Ovary (tissue), 9 donors: Measurements from ENCODE around the gene KRTAP6-2. TPM values are rescaled to one million over a fixed set of nuclear protein-coding genes. Genes with fewer than 3 reads are reported as not detected.

Source experiments
- DNase-seq, 5 donors: peaks; one replicate each; pipeline ENCODE4 v3.0.0-alpha.2; 2019 to 2020
- H3K27ac ChIP-seq, 2 donors: fragments of 200-600 bp; one replicate each; pipeline versions ENCODE4 v1.5.1 to v1.8.0; 2019 to 2022
- H3K27me3 ChIP-seq: fragments of 200-600 bp; one replicate; pipeline ENCODE4 v1.8.0; 2022
- H3K36me3 ChIP-seq: fragments of 200-600 bp; sonication (generic); one replicate; pipeline ENCODE4 v1.5.1; 2019
- H3K4me1 ChIP-seq: one replicate; pipeline ENCODE4 v1.8.1; 2013; ENCODE audit warnings: mild to moderate bottlenecking, moderate library complexity; ENCODE audit not compliant: insufficient read depth
- H3K4me3 ChIP-seq: fragments of 200-600 bp; sonication (generic); one replicate; pipeline ENCODE4 v1.5.1; 2017
- H3K9me3 ChIP-seq, 2 donors: fragments of 200-600 bp in 1 of 2; sonication (generic) in 1 of 2; one replicate each; pipeline versions ENCODE4 v1.5.1 to v1.8.1; 2013 to 2019; ENCODE audit warnings: mild to moderate bottlenecking in 1 of 2, moderate library complexity in 1 of 2
- EP300 ChIP-seq: sonication (generic); formaldehyde crosslinking; IDR thresholded peaks from one replicate; pipeline ENCODE4 v1.6.1; 2017; ENCODE audit warnings: antibody characterized with exemption
- POLR2A ChIP-seq: fragments of 450-650 bp; IDR thresholded peaks from one replicate; pipeline ENCODE4 v1.6.1; 2017; ENCODE audit warnings: antibody characterized with exemption, mild to moderate bottlenecking, moderate library complexity
- WGBS, 3 donors: extraction: QIAGEN DNeasy Blood & Tissue Kit in 1 of 3; methylation state at CpG; one replicate each; pipeline versions ENCODE4 v1.1.5 to v1.1.7; 2013 to 2017; 5-methylcytosine and 5-hydroxymethylcytosine counted together
- intact Hi-C, 4 donors: fragments of 100-400 bp; cut with DNase I; formaldehyde crosslinking; loops; one replicate each; pipeline versions ENCODE4 v1.11.0 to v1.15.1; 2022 to 2023
- polyA plus RNA-seq, 2 donors: library from polyadenylated mRNA; stranded (reverse); fragments of 200-250 nt in 1 of 2; fragments of 350-450 nt in 1 of 2; fragmentation: Illumina TruSeq in 1 of 2; extraction: RNeasy Lipid Tissue Mini Kit (QIAGEN cat#74804) in 1 of 2; gene quantifications; one replicate each; pipeline ENCODE4 v1.2.3, GENCODE V29; 2013 to 2014
- total RNA-seq, 7 donors: library from RNA; depleted of rRNA in 2 of 7; stranded (reverse); fragments of >200 nt in 2 of 7; fragmentation: NEBNext Ultra II Directional in 3 of 7; extraction: Animal tissue kit (Norgen Biotek cat#: 25700) in 3 of 7; gene quantifications; one replicate each; pipeline versions ENCODE4 v1.1.0 to v1.2.4, GENCODE V29; 2016 to 2023
- TF ChIP-seq, protein P1 (sequence below), 3 donors: fragments of 450-650 bp in 2 of 3; fragments of 200-600 bp in 1 of 3; IDR thresholded peaks; one replicate each; pipeline versions ENCODE4 v1.5.1 to v1.8.0; 2016 to 2022; ENCODE audit warnings: antibody characterized with exemption in 3 of 3, mild to moderate bottlenecking in 1 of 3
- donor health status: DM: no; HTN: no; CAD: no; lungs with moderate emphysema.
- donor health status: DM: no; HTN: no; CAD: no.
- donor health status: Bipolar disorder and iron deficiency.
- donor health status: DM: yes; HTN: yes; CAD: no.
- donor health status: DM: no; HTN: no; CAD: no.
- donor health status: DM: yes; HTN: yes; CAD: no.

KRTAP6-2 gene
- total and polyA plus RNA-seq, 9 donors, result not detected

DNA sequence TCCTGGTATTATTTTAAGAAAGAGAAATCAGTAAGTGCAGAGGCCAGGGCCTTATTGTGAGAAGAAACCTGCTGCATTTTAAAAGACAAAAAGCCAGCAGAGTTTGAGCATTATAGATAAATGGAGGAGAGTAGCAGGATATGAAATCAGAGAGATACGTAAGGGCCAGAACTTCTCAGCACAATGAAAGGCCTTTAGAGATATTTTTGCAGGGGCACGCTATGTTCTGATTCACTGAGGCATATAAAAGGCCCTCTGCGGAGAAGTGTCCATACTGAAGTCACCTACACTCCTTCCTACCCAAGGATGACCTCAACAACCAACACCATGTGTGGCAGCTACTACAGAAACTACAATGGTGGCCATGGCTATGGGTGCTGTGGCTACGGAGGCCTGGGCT is 6.6 kb downstream of the KRTAP6-2 start, which contains the start of gene KRTAP6-3:
Gene KRTAP6-3, plus strand, starts transcription at position 301 of the 400 bp plus-strand sequence. Its CDS starts 6 bp downstream, at position 307.
- TF ChIP-seq EP300, result no peak
- TF ChIP-seq, protein P1, sequence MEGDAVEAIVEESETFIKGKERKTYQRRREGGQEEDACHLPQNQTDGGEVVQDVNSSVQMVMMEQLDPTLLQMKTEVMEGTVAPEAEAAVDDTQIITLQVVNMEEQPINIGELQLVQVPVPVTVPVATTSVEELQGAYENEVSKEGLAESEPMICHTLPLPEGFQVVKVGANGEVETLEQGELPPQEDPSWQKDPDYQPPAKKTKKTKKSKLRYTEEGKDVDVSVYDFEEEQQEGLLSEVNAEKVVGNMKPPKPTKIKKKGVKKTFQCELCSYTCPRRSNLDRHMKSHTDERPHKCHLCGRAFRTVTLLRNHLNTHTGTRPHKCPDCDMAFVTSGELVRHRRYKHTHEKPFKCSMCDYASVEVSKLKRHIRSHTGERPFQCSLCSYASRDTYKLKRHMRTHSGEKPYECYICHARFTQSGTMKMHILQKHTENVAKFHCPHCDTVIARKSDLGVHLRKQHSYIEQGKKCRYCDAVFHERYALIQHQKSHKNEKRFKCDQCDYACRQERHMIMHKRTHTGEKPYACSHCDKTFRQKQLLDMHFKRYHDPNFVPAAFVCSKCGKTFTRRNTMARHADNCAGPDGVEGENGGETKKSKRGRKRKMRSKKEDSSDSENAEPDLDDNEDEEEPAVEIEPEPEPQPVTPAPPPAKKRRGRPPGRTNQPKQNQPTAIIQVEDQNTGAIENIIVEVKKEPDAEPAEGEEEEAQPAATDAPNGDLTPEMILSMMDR (IDR thresholded peaks at IDR 0.05), result no peak
- TF ChIP-seq POLR2A, result no peak
- Histone ChIP-seq H3K27me3 (no peaks in the 10 kb centered on the region), H3K27ac (no peak within 1 kb of the TSS), H3K4me1 (no peaks in the 10 kb centered on the region), H3K9me3 (no peaks in the 10 kb centered on the region), H3K36me3 (no peaks in the 10 kb centered on the region), H3K4me3 (no peak within 1 kb of the TSS)
- DNase-seq, result no peak
- 89 to 93% (median 89%) methylated on average over 4 of the region's 4 CpGs for WGBS, 3 donors
- intact Hi-C loops, result no loop called here

DNA sequence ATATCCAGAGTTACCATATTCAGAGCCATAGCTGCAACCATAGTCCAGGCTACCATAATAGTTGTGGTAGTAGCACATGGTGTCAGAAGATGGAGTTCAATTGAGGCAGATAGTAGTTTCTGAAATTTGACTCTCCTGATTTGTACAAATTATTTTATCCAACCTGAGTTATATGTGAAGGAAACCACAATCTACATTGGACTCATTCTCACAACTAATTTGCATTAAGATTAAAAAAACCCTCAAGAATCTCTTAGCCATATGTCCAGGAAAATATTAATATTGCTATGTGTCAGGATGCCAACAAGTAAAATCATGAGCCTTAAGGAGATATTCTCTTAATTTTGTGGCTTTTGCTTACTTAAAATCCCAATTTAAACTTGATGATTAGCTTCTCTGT is 8.4 kb downstream of the KRTAP6-2 start, which contains the start of gene KRTAP22-2:
Gene KRTAP22-2, minus strand, starts transcription at position 101 of the 400 bp plus-strand sequence.
- no peaks in the 10 kb centered on the region for H3K9me3 ChIP-seq
- intact Hi-C loops, result no loop called here
- H3K36me3 ChIP-seq, result no peaks in the 10 kb centered on the region
- no peak within 1 kb of the TSS for H3K27ac ChIP-seq
- DNase-seq, result no peak
- TF ChIP-seq POLR2A (no peak), EP300 (no peak)
- TF ChIP-seq, protein P1 (IDR thresholded peaks at IDR 0.05), result no peak
- no peaks in the 10 kb centered on the region for H3K4me1 ChIP-seq
- no peaks in the 10 kb centered on the region for H3K27me3 ChIP-seq
- no peak within 1 kb of the TSS for H3K4me3 ChIP-seq

DNA sequence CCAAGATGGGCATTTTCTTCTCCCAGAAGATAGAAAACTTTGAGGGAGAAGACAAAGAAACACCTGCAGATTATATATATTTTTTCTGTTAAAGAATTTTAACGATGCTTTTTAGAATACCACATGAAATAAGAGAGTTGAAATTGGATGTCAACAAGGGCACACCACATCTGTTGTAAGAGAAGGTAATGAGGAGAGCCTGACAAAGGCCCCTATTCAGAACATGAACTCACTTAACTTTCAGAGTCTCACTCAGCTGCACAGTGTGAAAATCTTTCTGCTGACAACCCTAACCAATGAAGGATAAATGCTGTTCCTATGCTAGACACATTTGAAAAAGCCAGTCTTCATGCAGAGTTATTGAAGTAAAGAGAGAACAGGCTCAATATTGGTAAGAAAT is 15.8 kb downstream of the KRTAP6-2 start:
- H3K27ac ChIP-seq, result no peak overlapping the region
- intact Hi-C loops, result no loop called here
- DNase-seq, result no peak
- no peaks in the 10 kb centered on the region for H3K4me1 ChIP-seq
- TF ChIP-seq EP300 (no peak), POLR2A (no peak)
- no peak overlapping the region for H3K4me3 ChIP-seq
- whole genome bisulfite sequencing, 3 donors, result 12 to 19% (median 13%) methylated on average over 1 of the region's 1 CpG
- no peaks in the 10 kb centered on the region for H3K9me3 ChIP-seq
- H3K36me3 ChIP-seq, result no peaks in the 10 kb centered on the region
- H3K27me3 ChIP-seq, result no peaks in the 10 kb centered on the region

DNA sequence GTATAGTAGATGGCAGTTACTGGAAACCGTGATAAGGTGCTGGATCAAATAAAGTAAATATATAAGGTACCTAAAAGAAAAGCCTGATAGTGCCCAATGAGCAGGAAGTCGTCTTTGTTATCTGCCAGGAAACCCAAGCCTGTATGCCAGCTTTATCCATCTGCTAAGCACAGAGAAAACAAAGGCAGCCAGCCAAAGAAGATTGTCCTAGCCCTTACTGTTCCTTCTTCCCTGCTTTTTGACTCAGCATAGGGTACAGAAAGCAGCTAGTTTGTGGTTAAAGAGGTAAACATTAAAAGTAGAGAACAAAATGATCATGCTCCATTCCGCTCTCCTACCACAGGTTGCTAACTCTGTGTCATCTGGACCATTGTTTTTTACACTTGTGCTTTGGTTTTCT is 18.6 kb downstream of the KRTAP6-2 start:
- H3K27ac ChIP-seq, result no peak overlapping the region
- 54 to 66% (median 55%) methylated on average over 3 of the region's 3 CpGs for WGBS, 3 donors
- no peak overlapping the region for H3K4me3 ChIP-seq
- TF ChIP-seq POLR2A (no peak), EP300 (no peak)
- H3K36me3 ChIP-seq, result no peaks in the 10 kb centered on the region
- no peaks in the 10 kb centered on the region for H3K9me3 ChIP-seq
- intact Hi-C loops, result no loop called here
- H3K4me1 ChIP-seq, result no peaks in the 10 kb centered on the region
- no peaks in the 10 kb centered on the region for H3K27me3 ChIP-seq
- DNase-seq, result no peak

DNA sequence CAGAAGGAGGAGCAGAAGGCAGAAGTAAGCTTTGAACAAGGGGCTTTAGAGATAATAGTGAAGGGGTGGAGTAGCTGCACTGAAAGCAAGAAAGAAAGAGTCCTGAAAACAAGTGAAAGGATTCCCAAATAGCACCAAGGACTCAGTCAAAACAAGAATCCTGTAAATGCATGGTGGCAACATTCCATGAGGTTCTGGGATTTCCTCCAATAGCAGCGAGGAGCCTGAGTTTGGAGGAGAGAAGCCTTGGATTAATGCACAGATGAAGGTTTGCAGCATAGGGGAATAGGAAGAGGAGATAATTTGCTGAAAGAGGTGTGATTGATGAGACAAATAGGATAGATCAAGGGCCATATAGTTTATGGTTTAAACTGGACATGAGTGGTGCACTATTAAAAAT is 19.4 kb downstream of the KRTAP6-2 start:
- H3K9me3 ChIP-seq, result no peaks in the 10 kb centered on the region
- H3K4me1 ChIP-seq, result no peaks in the 10 kb centered on the region
- no peak overlapping the region for H3K4me3 ChIP-seq
- intact Hi-C loops, result no loop called here
- 2 to 8% (median 5%) methylated on average over 1 of the region's 1 CpG for WGBS, 3 donors
- TF ChIP-seq, protein P1 (IDR thresholded peaks at IDR 0.05), result no peak
- no peak for TF ChIP-seq EP300
- no peak for TF ChIP-seq POLR2A
- DNase-seq, result no peak
- no peak overlapping the region for H3K27ac ChIP-seq
- H3K27me3 ChIP-seq, result no peaks in the 10 kb centered on the region
- no peaks in the 10 kb centered on the region for H3K36me3 ChIP-seq

DNA sequence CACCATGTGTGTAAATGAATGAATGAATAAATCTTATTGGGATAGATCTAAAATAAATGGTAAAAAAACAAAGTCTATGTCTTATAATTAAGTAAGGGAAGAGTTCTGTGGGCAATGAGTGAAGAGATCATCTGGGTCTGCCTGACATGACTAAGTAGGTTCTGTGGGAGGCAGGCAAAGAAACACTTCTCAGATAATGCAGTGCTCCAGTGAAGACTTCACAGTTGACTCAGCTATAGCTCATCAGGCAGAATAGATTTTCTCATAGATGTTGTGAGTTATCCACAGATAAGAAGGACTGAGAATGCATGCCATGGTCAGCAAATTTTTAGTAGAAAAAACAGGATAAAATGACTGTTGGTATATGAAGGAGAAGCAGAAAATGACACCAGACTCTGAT is 20.9 kb downstream of the KRTAP6-2 start:
- intact Hi-C loops, result no loop called here
- H3K27me3 ChIP-seq, result no peaks in the 10 kb centered on the region
- H3K4me3 ChIP-seq, result no peak overlapping the region
- TF ChIP-seq, protein P1 (IDR thresholded peaks at IDR 0.05), result no peak
- TF ChIP-seq EP300 (no peak), POLR2A (no peak)
- H3K27ac ChIP-seq, result no peak overlapping the region
- H3K36me3 ChIP-seq, result no peaks in the 10 kb centered on the region
- H3K9me3 ChIP-seq, result no peaks in the 10 kb centered on the region
- H3K4me1 ChIP-seq, result no peaks in the 10 kb centered on the region
- no peak for DNase-seq
